Mesendoderm (in vitro differentiated cells): ENCODE data around the gene MLC1.

ENCODE experiments used
- DNase-seq: peaks from one replicate; pipeline ENCODE4 v3.0.0; 2013
- H2AK5ac ChIP-seq: 2 replicates; pipeline ENCODE4 v1.6.1; 2013; ENCODE audit warnings: low read length, inconsistent platforms
- H2BK120ac ChIP-seq: 2 replicates; pipeline ENCODE4 v1.6.1; 2013; ENCODE audit warnings: low read depth, mild to moderate bottlenecking, low read length, moderate library complexity, mixed read lengths
- H2BK15ac ChIP-seq: replicated peaks from 2 replicates; pipeline ENCODE4 v1.6.1; 2013; ENCODE audit warnings: low read depth, mild to moderate bottlenecking, moderate library complexity
- H2BK5ac ChIP-seq: 2 replicates; pipeline ENCODE4 v1.6.1; 2013; ENCODE audit warnings: low read length, inconsistent platforms
- H3K18ac ChIP-seq: 2 replicates; pipeline ENCODE4 v1.6.1; 2013; ENCODE audit warnings: mild to moderate bottlenecking, low read length, mixed read lengths
- H3K23ac ChIP-seq: one replicate; pipeline ENCODE4 v1.6.1; 2013; ENCODE audit warnings: low read length
- H3K27ac ChIP-seq: 2 replicates; pipeline ENCODE4 v1.5.1; 2013; ENCODE audit warnings: low read depth, mild to moderate bottlenecking, inconsistent platforms, low read length, moderate library complexity
- H3K27me3 ChIP-seq: 2 replicates; pipeline ENCODE4 v1.6.1; 2013; ENCODE audit warnings: low read length, control low read depth, mild to moderate bottlenecking, inconsistent platforms; ENCODE audit not compliant: insufficient read depth, poor library complexity
- H3K36me3 ChIP-seq: 2 replicates; pipeline ENCODE4 v1.6.1; 2013; ENCODE audit warnings: low read length, inconsistent platforms; ENCODE audit not compliant: control insufficient read depth, insufficient read depth
- H3K4ac ChIP-seq: one replicate; pipeline ENCODE4 v1.6.1; 2013; ENCODE audit warnings: low read depth, mild to moderate bottlenecking, low read length, moderate library complexity
- H3K4me1 ChIP-seq: 2 replicates; pipeline ENCODE4 v1.6.1; 2013; ENCODE audit warnings: low read depth, low read length, inconsistent platforms; ENCODE audit not compliant: control insufficient read depth
- H3K4me2 ChIP-seq: 2 replicates; pipeline ENCODE4 v1.6.1; 2013; ENCODE audit warnings: low read length
- H3K4me3 ChIP-seq: 2 replicates; pipeline ENCODE4 v1.5.1; 2013; ENCODE audit warnings: mild to moderate bottlenecking, low read length
- H3K56ac ChIP-seq: one replicate; pipeline ENCODE4 v1.6.1; 2013; ENCODE audit warnings: low read length
- H3K79me1 ChIP-seq: 2 replicates; pipeline ENCODE4 v1.6.1; 2013; ENCODE audit warnings: low read length, inconsistent platforms
- H3K79me2 ChIP-seq: 2 replicates; pipeline ENCODE4 v1.6.1; 2013; ENCODE audit warnings: mild to moderate bottlenecking, low read length; ENCODE audit not compliant: control insufficient read depth, insufficient read depth
- H3K9ac ChIP-seq: 2 replicates; pipeline ENCODE4 v1.6.1; 2013; ENCODE audit warnings: low read length, inconsistent platforms
- H4K5ac ChIP-seq: one replicate; pipeline ENCODE4 v1.6.1; 2013; ENCODE audit warnings: low read length
- H4K8ac ChIP-seq: one replicate; pipeline ENCODE4 v1.6.1; 2013; ENCODE audit warnings: low read depth, mild to moderate bottlenecking, control low read depth, low read length, moderate library complexity
- WGBS: extraction: QIAGEN DNeasy Blood & Tissue Kit; methylation state at CpG from one replicate; pipeline ENCODE4 v1.1.7; 2013; ENCODE audit warnings: low lambda C conversion rate, missing lambda C conversion rate; ENCODE audit not compliant: insufficient coverage; ENCODE audit errors: extremely low coverage; 5-methylcytosine and 5-hydroxymethylcytosine counted together

The MLC1 gene

DNA sequence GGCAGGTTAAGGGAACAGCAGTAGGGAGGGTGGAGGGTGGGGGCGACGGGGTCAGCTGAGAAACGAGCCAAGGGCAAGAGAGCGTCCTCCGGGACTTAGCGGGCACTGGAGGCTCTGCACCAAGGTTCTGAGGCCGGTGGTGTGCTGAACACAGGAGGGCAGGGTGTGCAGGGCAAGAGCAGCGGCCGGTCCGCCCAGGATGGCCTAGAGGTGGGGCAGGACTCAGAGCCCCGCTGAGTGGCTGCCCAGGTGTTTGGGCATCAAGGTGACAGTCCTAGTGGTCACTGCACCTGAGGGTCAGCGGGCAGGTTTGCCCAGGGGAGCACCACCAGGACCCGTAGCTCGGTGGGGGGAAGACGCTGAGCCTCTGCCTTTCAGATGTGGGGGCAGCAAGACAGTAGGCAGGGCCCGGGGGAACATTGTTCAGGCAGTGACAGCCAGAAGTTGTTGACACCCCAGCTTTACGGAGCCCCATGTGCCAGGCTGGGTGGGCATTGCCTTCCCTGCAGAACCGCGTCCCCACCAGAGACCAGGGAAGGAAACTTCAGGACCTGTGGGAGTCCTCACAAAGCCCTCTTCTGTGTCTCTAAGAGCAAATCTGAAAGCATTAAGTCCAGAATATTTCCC, 22.6 kb downstream of the MLC1 start:
- no peaks in the 10 kb centered on the region for H3K79me2 ChIP-seq

DNA sequence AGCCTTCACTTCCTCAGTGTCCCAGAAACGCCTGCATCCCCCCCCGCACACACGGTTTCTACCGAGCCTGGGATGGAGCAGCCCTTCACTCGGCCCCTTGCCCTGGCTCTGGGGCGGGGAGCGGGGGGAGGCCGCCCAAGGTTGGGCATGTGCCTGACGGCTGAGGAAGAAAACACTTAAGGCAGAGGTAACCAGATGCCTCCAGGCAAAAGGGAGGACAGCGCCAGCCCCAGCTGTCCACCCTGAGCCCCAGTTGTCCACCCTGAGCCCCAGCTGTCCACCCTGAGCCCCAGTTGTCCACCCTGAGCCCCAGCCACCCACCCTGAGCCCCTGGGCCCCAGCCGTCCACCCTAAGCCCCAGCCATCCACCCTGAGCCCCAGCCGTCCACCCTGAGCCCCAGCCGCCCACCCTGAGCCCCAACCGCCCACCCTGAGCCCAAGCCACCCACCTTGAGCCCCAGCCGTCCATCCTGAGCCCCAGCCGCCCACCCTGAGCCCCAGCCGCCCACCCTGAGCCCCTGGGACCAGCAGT, 23.3 kb downstream of the MLC1 start:
- H2BK5ac ChIP-seq = no peak overlapping the region
- no peak overlapping the region for H2AK5ac ChIP-seq
- no CpG with 5 or more reads among the region's 17 CpGs for WGBS
- H3K27ac ChIP-seq = no peak overlapping the region
- no peaks in the 10 kb centered on the region for H3K36me3 ChIP-seq
- H3K9ac ChIP-seq = no peak overlapping the region
- H3K79me1 ChIP-seq = no peaks in the 10 kb centered on the region
- no peaks in the 10 kb centered on the region for H3K4me1 ChIP-seq
- DNase-seq = no peak
- no peak overlapping the region for H4K8ac ChIP-seq
- no peak overlapping the region for H4K5ac ChIP-seq
- no peak overlapping the region for H3K18ac ChIP-seq
- H3K4ac ChIP-seq = no peak overlapping the region
- H3K56ac ChIP-seq = no peak overlapping the region
- no peak overlapping the region for H3K23ac ChIP-seq
- no peak overlapping the region for H2BK120ac ChIP-seq
- H3K4me2 ChIP-seq = no peak overlapping the region
- no peak overlapping the region for H3K4me3 ChIP-seq
- no peaks in the 10 kb centered on the region for H3K27me3 ChIP-seq
- H3K79me2 ChIP-seq = no peaks in the 10 kb centered on the region
- H2BK15ac ChIP-seq = no peak overlapping the region

More for the DNA sequence above, 22.6 kb downstream of the MLC1 start:
- Histone ChIP-seq H3K4ac (no peak overlapping the region), H2BK15ac (no peak overlapping the region), H2BK120ac (no peak overlapping the region), H3K4me2 (no peak overlapping the region), H3K27ac (no peak overlapping the region), H3K23ac (no peak overlapping the region), H3K4me1 (no peaks in the 10 kb centered on the region), H4K5ac (no peak overlapping the region), H3K18ac (no peak overlapping the region), H2AK5ac (no peak overlapping the region), H3K9ac (no peak overlapping the region), H3K27me3 (no peaks in the 10 kb centered on the region), H3K56ac (no peak overlapping the region), H3K4me3 (no peak overlapping the region), H2BK5ac (no peak overlapping the region), H4K8ac (no peak overlapping the region), H3K36me3 (no peaks in the 10 kb centered on the region), H3K79me1 (no peaks in the 10 kb centered on the region)
- DNase-seq = no peak
- WGBS = no CpG with 5 or more reads among the region's 19 CpGs

DNA sequence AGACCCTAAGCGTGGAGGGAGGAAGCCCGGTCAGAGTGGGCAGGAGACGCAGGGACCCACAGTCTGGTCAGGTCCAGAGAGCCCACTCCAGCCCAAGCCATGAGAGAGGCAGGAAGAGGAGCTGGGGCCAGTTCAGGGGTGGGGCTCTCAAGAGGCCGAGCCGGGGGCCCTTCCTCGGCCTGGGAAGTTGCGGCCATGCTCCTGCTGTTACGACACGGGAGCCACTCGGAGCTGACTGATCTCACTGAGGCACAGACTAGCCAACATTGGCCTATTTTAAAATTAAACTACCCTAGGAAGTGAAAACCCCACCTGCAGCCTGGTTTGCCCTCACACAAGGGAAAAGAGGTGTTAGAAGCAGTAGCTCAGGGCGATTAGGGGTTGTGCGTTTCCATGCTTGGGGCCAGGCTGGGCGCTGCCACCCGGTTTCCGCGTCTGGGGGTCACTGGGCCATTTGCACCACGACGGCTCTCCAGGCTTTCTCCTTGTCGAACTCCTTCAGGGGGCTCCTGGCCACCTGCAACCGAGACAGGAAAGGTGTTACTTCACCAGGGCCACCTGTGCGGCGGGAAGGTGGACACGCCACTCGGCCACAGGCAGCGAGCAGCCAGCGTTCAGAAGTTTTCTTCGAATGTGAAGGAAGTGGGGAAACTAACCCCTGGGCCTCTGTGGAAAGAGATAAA, 23.9 kb downstream of the MLC1 start:
- H3K27me3 ChIP-seq = no peaks in the 10 kb centered on the region
- H2BK120ac ChIP-seq = no peak overlapping the region
- H3K4me2 ChIP-seq = no peak overlapping the region
- no peak overlapping the region for H2BK5ac ChIP-seq
- H3K79me1 ChIP-seq = no peaks in the 10 kb centered on the region
- H3K18ac ChIP-seq = no peak overlapping the region
- no peak for DNase-seq
- H3K9ac ChIP-seq = no peak overlapping the region
- H3K56ac ChIP-seq = no peak overlapping the region
- no CpG with 5 or more reads among the region's 27 CpGs for WGBS
- H3K79me2 ChIP-seq = no peaks in the 10 kb centered on the region
- no peak overlapping the region for H3K4ac ChIP-seq
- no peak overlapping the region for H2AK5ac ChIP-seq
- H3K27ac ChIP-seq = no peak overlapping the region
- no peak overlapping the region for H3K4me3 ChIP-seq
- no peak overlapping the region for H4K5ac ChIP-seq
- H4K8ac ChIP-seq = no peak overlapping the region
- no peak overlapping the region for H3K23ac ChIP-seq
- H2BK15ac ChIP-seq = no peak overlapping the region
- H3K36me3 ChIP-seq = no peaks in the 10 kb centered on the region
- no peaks in the 10 kb centered on the region for H3K4me1 ChIP-seq

DNA sequence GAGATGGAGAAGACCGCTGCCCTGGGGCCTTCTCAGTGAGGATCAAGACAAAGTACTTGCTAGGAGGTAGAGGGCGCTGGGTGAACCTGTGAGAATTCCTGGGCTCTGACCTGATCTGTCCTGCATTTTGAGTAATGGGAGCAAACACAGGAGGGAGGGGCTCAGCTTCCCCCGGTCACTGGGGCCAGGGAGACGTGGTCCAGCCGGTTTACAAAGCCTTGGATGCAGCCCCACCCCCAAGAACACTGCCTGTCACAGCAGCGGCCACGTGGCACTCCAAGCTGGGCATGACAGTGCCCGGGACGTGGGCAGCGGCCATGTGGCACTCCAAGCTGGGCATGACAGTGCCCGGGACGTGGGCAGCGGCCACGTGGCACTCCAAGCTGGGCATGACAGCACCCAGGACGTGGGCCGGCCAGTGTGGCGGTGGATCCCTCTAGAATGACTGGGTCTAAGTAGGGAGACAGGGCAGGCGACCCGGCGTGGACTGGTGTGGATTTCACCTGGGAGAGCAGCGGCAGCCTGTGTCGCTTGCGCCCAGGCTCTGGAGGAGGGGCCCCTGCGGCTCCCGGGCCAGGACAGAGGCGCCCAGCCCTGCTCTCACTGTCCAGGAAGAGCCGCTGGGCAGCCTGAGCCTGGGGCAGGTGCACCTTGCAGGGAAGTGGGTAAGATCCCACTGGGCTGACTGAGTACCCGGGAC, 24.6 kb downstream of the MLC1 start:
- DNase-seq = peak; percentile 57
- Histone ChIP-seq H3K27me3 (no peaks in the 10 kb centered on the region), H3K4me1 (no peaks in the 10 kb centered on the region)

DNA sequence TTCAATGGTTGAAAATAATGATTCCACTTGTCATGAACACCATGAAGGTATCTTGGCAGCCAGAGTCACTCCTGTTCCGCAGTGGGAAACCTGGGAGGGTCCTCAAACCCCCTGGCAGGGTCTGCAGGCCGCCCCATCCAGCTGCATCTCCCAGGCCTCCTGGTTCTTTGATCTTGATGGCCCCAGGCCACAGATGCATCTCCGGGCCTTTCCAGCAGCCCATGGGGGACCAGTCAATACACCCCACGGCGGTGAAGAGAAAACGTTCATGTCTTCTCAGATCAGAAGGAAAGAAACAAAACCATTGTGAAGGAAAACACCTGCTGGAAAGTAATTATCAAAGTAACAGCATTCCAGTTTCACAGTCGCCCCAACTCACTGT, 25.4 kb downstream of the MLC1 start:
- Histone ChIP-seq H2BK120ac (no peak overlapping the region), H3K27me3 (no peaks in the 10 kb centered on the region), H3K4ac (no peak overlapping the region), H3K4me3 (no peak overlapping the region), H3K27ac (no peak overlapping the region), H3K56ac (no peak overlapping the region), H3K18ac (no peak overlapping the region), H3K4me1 (no peaks in the 10 kb centered on the region), H4K8ac (no peak overlapping the region), H3K4me2 (no peak overlapping the region), H3K79me1 (no peaks in the 10 kb centered on the region), H2BK15ac (no peak overlapping the region), H2BK5ac (no peak overlapping the region), H2AK5ac (no peak overlapping the region), H3K9ac (no peak overlapping the region), H3K23ac (no peak overlapping the region), H4K5ac (no peak overlapping the region), H3K79me2 (no peaks in the 10 kb centered on the region), H3K36me3 (no peaks in the 10 kb centered on the region)
- no CpG with 5 or more reads among the region's 7 CpGs for WGBS
- DNase-seq = no peak

More for the DNA sequence above, 24.6 kb downstream of the MLC1 start:
- Histone ChIP-seq H3K18ac (no peak overlapping the region), H3K4me2 (no peak overlapping the region), H3K4me3 (no peak overlapping the region), H3K56ac (no peak overlapping the region), H3K36me3 (no peaks in the 10 kb centered on the region), H2BK15ac (no peak overlapping the region), H3K4ac (no peak overlapping the region), H3K27ac (no peak overlapping the region), H3K79me2 (no peaks in the 10 kb centered on the region), H3K79me1 (no peaks in the 10 kb centered on the region), H2BK120ac (no peak overlapping the region), H3K9ac (no peak overlapping the region), H2AK5ac (no peak overlapping the region), H4K8ac (no peak overlapping the region), H3K23ac (no peak overlapping the region), H4K5ac (no peak overlapping the region), H2BK5ac (no peak overlapping the region)
- no CpG with 5 or more reads among the region's 28 CpGs for WGBS
